Transverse colon (tissue), 4 donors: ENCODE results near the gene CLIC5. TPM values are rescaled to one million over a fixed set of nuclear protein-coding genes. Genes with fewer than 3 reads are reported as not detected.

Source experiments
- DNase-seq: peaks from one replicate; pipeline ENCODE4 v3.0.0-alpha.2; 2019
- H3K27ac ChIP-seq, 4 donors: fragments of 200-600 bp; sonication (generic); 2 replicates each; pipeline ENCODE4 v1.5.1; 2016 to 2018; ENCODE audit warnings: inconsistent platforms in 4 of 4
- H3K27me3 ChIP-seq: fragments of 200-600 bp; sonication (generic); 2 replicates; pipeline ENCODE4 v1.5.1; 2017; ENCODE audit warnings: inconsistent platforms
- H3K36me3 ChIP-seq, 4 donors: fragments of 200-600 bp; sonication (generic); 2 replicates each; pipeline ENCODE4 v1.5.1; 2017 to 2019; ENCODE audit warnings: inconsistent platforms in 4 of 4
- H3K4me1 ChIP-seq, 4 donors: fragments of 200-600 bp; sonication (generic); 2 replicates each; pipeline ENCODE4 v1.5.1; 2017 to 2020; ENCODE audit warnings: inconsistent platforms in 4 of 4
- H3K4me3 ChIP-seq, 4 donors: fragments of 200-600 bp; sonication (generic); 1 replicate in 1 of 4; 2 replicates in 3 of 4; pipeline versions ENCODE4 v1.5.1 to v1.6.1; 2017 to 2019; ENCODE audit warnings: inconsistent platforms in 4 of 4
- H3K9me3 ChIP-seq, 2 donors: fragments of 200-600 bp; sonication (generic); 2 replicates each; pipeline ENCODE4 v1.5.1; 2017 to 2019; ENCODE audit warnings: inconsistent platforms in 2 of 2
- CTCF ChIP-seq, 5 experiments: fragments of 200-600 bp in 3 of 5; fragments of 450-650 bp in 2 of 5; sonication (generic) in 3 of 5; IDR thresholded peaks; 1 replicate in 2 of 5; 2 replicates in 3 of 5; pipeline ENCODE4 v1.5.1; 2016 to 2017; ENCODE audit warnings: antibody characterized with exemption in 5 of 5, inconsistent platforms in 3 of 5, mild to moderate bottlenecking in 2 of 5, moderate library complexity in 1 of 5
- EP300 ChIP-seq: sonication (generic); formaldehyde crosslinking; IDR thresholded peaks from one replicate; pipeline ENCODE4 v1.6.1; 2017; ENCODE audit warnings: antibody characterized with exemption, low read depth
- POLR2A ChIP-seq: fragments of 450-650 bp; IDR thresholded peaks from one replicate; pipeline ENCODE4 v1.6.1; 2016; ENCODE audit warnings: antibody characterized with exemption, mild to moderate bottlenecking, moderate library complexity
- POLR2AphosphoS5 ChIP-seq, 3 donors: sonication (generic); formaldehyde crosslinking; IDR thresholded peaks; one replicate each; pipeline ENCODE4 v1.6.1; 2016; ENCODE audit warnings: antibody characterized with exemption in 3 of 3
- WGBS, 2 donors: methylation state at CpG; one replicate each; pipeline ENCODE4 v1.1.5; 2018; ENCODE audit warnings: low coverage in 1 of 2; 5-methylcytosine and 5-hydroxymethylcytosine counted together
- in situ Hi-C, 4 donors: fragments of 200-750 bp; cut with MboI; loops; one replicate each; pipeline versions ENCODE4 v1.15.0 to v1.15.1; 2017; ENCODE audit warnings: low sequenced_read_pairs in 3 of 4, low pct_ligation_motif_present in 1 of 4, low pct_unique_long_range_greater_than_20kb in 1 of 4
- intact Hi-C: fragments of 100-400 bp; cut with DNase I; formaldehyde crosslinking; loops from one replicate; pipeline ENCODE4 v1.15.1; 2023; ENCODE audit warnings: low total_unique reads
- total RNA-seq, 4 donors: library from RNA; depleted of rRNA; stranded (reverse); fragments of >200 nt; gene quantifications; one replicate each; pipeline ENCODE4 v1.1.0, GENCODE V29; 2016

The CLIC5 gene
- total RNA-seq, 4 donors from 2014 or later: 5.0 to 222 (median 149) TPM

- in situ Hi-C loops: no loop called here
- Histone ChIP-seq H3K9me3 (no peaks in the 10 kb centered on the region), H3K36me3 (no peaks in the 10 kb centered on the region), H3K27me3 (no peaks in the 10 kb centered on the region), H3K4me3 (no peak overlapping the region), H3K27ac (no peak overlapping the region), H3K4me1 (no peaks in the 10 kb centered on the region)
- TF ChIP-seq POLR2A (no peak), CTCF (IDR thresholded peaks at IDR 0.05) (no peak), EP300 (no peak), POLR2AphosphoS5 (IDR thresholded peaks at IDR 0.05) (no peak)
- no peak for DNase-seq
- 90 to 92% methylated on average over 1 to 2 of the region's 2 CpGs for WGBS, 2 donors
- intact Hi-C loops: no loop called here
Measured at GRCh38 chr6:45892196-45892595, 123.5 kb downstream of the CLIC5 start.

- no peak for DNase-seq
- TF ChIP-seq EP300 (no peak), POLR2AphosphoS5 (IDR thresholded peaks at IDR 0.05) (no peak), POLR2A (no peak), CTCF (IDR thresholded peaks at IDR 0.05) (no peak)
- in situ Hi-C loops (no loop called here), intact Hi-C loops (no loop called here)
- 44% methylated on average over 2 of the region's 2 CpGs; no CpG with 5 or more reads in 1 of the 2 donors for WGBS, 2 donors
- Histone ChIP-seq H3K36me3 (no peaks in the 10 kb centered on the region), H3K27me3 (no peaks in the 10 kb centered on the region), H3K9me3 (no peaks in the 10 kb centered on the region), H3K4me3 (no peak overlapping the region), H3K4me1 (no peaks in the 10 kb centered on the region), H3K27ac (no peak overlapping the region)
Measured at GRCh38 chr6:45886776-45887175, 128.9 kb downstream of the CLIC5 start.

GRCh38 chr6:45884336-45884735 lies 131.3 kb downstream of the CLIC5 start:
- H3K4me1 ChIP-seq: peaks cover 0 to 7% (median 3%) of the 10 kb centered on the region in 4 donors
- in situ Hi-C loops (no loop called here), intact Hi-C loops (no loop called here)
- H3K36me3 ChIP-seq: no peaks in the 10 kb centered on the region
- no peaks in the 10 kb centered on the region for H3K27me3 ChIP-seq
- no peak overlapping the region for H3K27ac ChIP-seq
- TF ChIP-seq POLR2AphosphoS5 (IDR thresholded peaks at IDR 0.05) (no peak), EP300 (no peak), POLR2A (no peak), CTCF (IDR thresholded peaks at IDR 0.05) (no peak)
- no peaks in the 10 kb centered on the region for H3K9me3 ChIP-seq
- H3K4me3 ChIP-seq: no peak overlapping the region
- WGBS, 2 donors: 85% methylated on average over 4 of the region's 4 CpGs; no CpG with 5 or more reads in 1 of the 2 donors
- DNase-seq: no peak

- Histone ChIP-seq H3K9me3 (no peaks in the 10 kb centered on the region), H3K36me3 (no peaks in the 10 kb centered on the region), H3K4me3 (no peak overlapping the region), H3K27ac (no peak overlapping the region), H3K27me3 (no peaks in the 10 kb centered on the region), H3K4me1 (peaks cover 0 to 7% (median 3%) of the 10 kb centered on the region in 4 donors)
- intact Hi-C loops: no loop called here
- no peak for DNase-seq
- WGBS, 2 donors: 94% methylated on average over 2 of the region's 2 CpGs; no CpG with 5 or more reads in 1 of the 2 donors
- TF ChIP-seq CTCF (IDR thresholded peaks at IDR 0.05) (no peak), POLR2AphosphoS5 (IDR thresholded peaks at IDR 0.05) (no peak), POLR2A (no peak), EP300 (no peak)
- in situ Hi-C loops: no loop called here
Measured at GRCh38 chr6:45882671-45883070, 133.0 kb downstream of the CLIC5 start.
